ENCODE measurements around the gene WDR18.
"Not testable (repeated sequence)": the region's sequence is repeated elsewhere in the genome, so short reads cannot be mapped to it uniquely, and the experiment has no call there.

The WDR18 gene

DNA sequence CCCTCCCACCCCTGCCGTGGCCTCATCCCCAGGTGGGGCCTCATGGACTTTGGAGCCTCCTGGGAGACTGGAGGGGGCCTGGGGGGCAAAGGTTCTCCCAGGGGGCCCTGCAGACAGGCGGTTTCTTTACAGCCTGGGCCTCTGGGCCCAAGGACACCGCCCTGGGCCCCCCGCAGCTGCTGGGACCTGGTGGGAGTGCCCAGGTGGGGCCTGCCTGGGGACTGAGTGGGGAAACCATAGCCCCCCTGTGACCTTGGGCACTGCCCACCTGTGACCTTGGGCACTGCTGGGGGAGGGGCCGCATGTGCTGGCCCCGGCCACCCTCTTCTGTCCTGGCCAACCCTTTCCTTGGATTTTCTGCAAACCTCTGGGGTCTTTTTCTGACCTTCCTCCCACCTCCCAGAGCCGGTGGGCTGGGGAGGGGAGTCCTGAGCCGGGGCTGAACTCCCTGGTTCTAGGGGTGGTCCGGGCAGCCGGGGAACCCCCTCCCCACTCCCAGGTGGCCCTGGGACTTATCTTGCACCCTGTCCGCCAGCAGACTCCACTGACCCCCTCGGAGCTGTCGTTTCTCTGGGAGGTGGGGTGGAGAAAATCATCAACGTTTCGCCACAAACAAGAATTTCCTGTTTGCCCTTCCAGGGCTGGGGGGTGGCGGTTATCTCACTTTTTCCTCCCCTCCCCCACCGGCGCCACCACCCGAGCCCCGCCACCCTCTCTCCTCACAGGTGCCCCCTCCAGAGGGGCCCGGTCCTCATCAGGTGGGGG, 31.3 kb upstream of the WDR18 start:
- TF ChIP-seq, protein P1, sequence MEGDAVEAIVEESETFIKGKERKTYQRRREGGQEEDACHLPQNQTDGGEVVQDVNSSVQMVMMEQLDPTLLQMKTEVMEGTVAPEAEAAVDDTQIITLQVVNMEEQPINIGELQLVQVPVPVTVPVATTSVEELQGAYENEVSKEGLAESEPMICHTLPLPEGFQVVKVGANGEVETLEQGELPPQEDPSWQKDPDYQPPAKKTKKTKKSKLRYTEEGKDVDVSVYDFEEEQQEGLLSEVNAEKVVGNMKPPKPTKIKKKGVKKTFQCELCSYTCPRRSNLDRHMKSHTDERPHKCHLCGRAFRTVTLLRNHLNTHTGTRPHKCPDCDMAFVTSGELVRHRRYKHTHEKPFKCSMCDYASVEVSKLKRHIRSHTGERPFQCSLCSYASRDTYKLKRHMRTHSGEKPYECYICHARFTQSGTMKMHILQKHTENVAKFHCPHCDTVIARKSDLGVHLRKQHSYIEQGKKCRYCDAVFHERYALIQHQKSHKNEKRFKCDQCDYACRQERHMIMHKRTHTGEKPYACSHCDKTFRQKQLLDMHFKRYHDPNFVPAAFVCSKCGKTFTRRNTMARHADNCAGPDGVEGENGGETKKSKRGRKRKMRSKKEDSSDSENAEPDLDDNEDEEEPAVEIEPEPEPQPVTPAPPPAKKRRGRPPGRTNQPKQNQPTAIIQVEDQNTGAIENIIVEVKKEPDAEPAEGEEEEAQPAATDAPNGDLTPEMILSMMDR (IDR thresholded peaks at IDR 0.05; ENCODE audit: low read depth, low read length) = no peak
- DNase-seq (ENCODE audit: extremely low read depth, low read depth) = no peak

DNA sequence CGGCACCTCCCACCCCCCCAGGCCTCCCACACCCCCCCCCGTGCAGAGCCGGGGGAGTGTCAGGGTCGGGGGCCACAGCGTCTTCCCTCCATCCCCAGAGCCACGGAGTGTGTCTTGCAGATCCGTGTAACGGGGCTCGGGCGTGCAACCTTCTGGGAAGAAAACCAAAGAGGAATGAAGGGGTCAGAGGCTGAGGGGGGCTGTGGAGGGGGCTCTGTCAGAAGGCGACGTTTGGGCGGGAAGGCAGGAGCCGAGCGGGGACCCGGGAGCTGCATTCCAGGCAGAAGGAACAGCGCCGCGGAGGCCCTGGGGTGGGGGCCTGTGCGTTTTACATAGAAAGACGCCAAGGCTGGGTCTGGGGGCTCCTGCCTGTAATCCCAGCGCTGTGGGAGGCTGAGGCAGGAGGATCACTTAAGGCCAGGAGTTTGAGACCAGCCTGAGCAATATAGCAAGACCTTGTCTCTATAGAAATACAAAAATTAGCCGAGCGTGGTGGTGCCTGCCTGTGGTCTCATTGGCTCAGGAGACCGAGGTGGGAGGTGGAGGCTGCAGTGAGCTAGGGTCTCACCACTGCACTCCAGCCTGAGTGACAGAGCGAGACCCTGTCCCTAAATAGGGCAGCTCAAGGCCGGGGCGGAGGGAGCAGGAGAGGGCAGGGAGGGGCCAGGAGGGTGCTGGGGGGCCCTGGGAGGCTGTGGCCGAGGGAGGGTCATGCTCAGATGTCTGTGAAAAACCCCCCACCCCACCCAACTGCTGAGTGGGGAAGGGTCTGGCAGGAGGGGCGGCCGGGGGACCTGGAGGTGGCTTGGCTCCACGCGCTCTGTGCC, 30.5 kb upstream of the WDR18 start:
- TF ChIP-seq, protein P1 (IDR thresholded peaks at IDR 0.05; ENCODE audit: low read depth, low read length) = no peak
- DNase-seq (ENCODE audit: extremely low read depth, low read depth) = no peak

DNA sequence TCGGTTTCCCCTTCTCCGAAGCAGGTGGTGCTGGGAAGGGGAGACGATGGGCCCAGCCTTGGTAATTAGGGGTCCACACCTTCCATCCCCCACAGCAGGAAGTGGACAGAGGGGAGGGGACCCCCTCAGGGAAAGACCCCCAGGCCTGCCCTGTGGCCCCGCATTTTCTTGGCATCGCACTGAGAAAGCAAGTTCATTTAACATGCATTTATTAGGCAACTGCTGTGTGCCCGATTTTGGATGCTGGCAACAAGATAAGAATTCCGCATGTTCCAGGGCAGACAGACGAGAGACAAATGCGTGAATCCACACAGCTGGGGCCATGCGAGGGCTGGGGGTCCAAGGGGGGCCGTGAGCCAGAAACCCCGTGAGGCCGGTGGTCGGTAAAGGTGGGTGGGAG, 29.9 kb upstream of the WDR18 start:
- TF ChIP-seq, protein P1 (IDR thresholded peaks at IDR 0.05; ENCODE audit: low read depth, low read length) = no peak
- no peak for DNase-seq (ENCODE audit: extremely low read depth, low read depth)

DNA sequence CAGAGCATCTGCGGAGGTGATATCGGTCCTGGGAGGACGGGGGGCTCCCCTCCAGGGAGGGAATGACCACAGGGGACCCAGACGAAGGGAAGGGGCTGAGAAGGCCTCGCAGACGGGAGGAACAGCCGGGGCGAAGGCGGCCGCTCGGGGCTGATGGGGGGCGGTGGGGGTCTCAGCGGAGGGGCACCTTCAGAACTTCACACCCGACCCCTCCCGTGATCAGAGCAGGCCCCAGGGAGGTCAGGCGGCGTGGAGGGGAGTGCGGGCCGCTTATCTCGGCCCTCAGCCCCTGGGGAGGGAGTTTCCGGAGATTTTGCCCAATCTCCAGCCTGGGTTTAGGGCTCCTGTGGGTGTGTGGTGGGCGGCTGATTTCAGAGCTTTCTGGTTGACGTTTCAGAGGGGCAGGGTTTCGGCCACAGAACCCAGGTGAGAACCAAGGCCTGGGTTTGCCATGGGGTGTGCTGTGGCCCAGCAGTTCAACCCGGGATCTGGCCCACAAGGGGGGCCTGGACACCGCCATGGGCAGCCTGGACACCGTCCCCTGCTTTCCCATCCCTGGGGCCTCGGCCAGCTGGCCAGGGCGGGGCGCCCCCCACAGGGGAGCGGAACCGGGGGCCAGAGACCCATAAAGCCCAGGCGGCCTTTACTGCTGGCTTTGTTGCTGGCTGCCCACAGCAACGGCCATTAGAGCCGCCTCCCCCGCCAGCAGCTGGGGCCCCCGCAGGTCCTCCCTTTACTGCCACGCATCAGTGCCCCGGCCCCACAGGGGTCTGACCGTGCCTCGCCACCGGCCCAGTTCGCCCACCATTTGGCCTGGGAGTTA, 29.3 kb upstream of the WDR18 start:
- no peak for DNase-seq (ENCODE audit: extremely low read depth, low read depth)
- TF ChIP-seq, protein P1 (IDR thresholded peaks at IDR 0.05; ENCODE audit: low read depth, low read length) = no peak

DNA sequence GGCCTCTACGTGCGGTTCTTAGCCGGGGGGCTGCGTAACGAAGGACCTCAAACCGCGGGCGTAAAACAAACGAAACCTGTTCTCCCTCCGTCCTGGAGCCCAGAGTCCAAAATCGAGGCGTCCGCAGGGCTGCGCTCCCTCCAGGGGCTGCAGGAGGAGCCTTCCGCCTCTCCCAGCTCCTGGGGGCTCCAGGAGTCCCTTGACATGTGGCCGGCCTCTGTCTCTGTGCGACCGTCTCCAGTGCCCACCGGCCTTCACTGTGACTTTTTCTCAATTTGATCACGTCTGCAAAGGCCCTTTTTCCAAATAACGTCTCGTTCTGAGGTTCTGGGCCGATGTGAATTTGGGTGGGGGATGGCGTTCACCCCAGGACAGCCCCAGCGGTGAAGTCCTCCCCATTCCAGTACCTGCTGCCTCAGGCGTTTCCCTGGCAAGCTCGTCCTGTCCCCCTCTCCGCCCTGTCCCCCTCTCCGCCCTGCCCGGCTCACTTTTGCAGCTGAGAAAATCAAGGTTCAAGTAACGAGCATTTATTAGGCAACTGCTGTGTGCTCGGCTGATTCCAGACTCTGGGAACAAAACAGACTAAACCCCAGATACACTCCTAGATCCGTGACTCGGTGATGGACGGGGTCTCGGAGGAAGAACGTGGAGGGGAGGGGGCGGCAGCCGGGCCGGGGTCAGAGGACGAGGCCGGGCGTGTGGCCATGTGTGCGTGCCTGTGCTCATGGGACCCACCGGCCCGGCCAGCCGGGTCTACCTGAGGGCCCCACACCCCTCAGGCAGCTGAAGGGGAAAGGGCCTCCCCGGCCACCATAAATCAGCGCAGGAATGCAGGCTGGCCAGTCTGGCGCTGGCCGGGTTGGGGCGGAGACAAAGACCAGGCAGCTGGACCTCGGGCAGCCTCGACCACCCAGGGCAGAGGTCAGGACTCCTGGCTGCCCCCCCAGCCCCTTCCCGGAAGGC, 28.1 kb upstream of the WDR18 start:
- TF ChIP-seq, protein P1 (IDR thresholded peaks at IDR 0.05; ENCODE audit: low read depth, low read length) = no peak
- DNase-seq (ENCODE audit: extremely low read depth, low read depth) = no peak

DNA sequence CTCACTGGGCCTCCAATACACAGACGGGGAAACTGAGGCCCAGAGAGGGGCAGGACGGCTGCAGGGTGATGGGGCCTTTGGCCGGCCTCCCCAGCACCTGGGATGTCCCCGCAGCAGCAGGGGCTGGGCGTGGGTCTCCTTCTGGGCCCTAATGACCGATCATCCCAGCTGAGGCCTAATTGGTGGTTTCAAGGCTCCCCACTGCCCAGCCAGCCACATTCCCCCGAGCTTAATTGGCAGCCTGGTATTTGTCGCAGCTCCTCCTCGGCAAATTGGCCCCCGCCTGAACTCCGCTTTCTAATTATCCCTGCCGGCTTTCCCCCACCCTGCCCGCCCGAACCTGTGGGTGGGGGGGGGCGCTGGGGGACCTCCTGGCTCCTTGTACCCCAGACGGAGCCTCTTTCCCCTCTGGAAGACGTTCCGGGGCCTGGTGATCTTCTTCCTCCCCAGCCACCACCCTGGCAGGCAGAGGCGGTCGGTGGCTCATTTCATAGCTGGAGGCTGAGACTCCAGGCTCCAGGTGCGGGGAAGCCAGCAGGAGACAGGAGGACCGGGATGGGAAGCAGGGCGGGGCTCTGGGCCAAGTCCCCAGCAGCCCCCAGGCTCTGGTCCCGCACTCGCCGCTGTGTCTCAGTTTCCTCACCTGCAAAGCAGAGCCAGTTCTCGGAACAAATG, 27.2 kb upstream of the WDR18 start:
- DNase-seq (ENCODE audit: extremely low read depth, low read depth) = no peak
- TF ChIP-seq, protein P1 (IDR thresholded peaks at IDR 0.05; ENCODE audit: low read depth, low read length) = no peak

DNA sequence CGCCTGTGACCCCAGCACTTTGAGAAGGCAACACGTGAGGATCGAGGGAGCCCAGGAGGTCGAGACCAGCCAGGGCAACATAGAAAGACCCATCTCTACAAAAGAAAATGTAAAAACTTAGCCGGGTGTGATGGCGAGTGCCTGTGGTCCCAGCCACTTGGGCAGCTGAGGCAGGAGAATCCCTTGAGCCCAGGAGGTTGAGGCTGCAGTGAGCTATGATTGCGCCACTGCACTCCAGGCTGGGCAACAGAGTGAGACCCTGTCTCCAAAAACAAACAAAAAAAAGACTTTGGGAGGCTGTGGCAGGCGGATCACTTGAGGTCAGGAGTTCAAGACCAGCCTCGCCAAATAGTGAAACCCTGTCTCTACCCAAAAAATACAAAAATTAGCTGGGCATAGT, 26.6 kb upstream of the WDR18 start:
- DNase-seq (ENCODE audit: extremely low read depth, low read depth) = not testable (repeated sequence)

Data from AG09319 (cell line).